ENCODE measurements around the gene DLGAP1. TPM values are rescaled to one million over a fixed set of nuclear protein-coding genes. Genes with fewer than 3 reads are reported as not detected.
"Not testable (repeated sequence)": the region's sequence is repeated elsewhere in the genome, so short reads cannot be mapped to it uniquely, and the experiment has no call there.

Gene DLGAP1
- total RNA-seq, 1 donor from 2014 or later = 7.2 TPM

DNA sequence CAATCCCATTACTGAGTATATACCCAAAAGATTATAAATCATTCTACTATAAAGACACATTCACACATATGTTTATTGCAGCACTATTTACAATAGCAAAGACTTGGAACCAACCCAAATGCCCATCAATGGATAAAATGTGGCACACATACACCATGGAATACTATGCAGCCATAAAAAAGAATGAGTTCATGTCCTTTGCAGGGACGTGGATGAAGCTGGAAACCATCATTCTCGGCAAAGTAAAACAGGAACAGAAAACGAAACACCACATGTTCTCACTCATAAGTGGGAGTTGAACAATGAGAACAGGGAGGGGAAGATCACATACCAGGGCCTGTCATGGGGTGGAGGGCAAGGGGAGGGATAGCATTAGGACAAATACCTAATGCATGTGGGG, 167.8 kb downstream of the DLGAP1 start:
- not testable (repeated sequence) for DNase-seq (ENCODE audit: low read depth)

DNA sequence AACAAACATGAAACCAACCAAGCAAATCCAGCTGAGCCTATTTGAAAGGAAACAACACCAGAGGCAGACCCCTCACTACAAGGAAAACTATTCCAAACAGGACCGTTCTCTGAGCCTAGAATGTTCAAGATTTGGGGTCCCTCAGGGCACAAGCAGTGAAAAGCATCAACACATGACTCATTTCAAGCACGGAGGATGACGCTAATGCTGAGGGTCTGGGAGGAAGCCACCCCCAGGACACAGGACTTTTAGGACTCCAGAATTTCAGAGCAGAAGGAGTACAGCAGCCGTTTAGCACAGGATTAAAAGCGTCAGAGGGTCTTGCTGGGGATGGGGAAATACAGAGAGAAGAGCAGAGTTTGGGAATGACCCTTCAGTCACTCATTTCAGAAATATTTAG, 168.9 kb downstream of the DLGAP1 start:
- DNase-seq (ENCODE audit: low read depth) = no peak

DNA sequence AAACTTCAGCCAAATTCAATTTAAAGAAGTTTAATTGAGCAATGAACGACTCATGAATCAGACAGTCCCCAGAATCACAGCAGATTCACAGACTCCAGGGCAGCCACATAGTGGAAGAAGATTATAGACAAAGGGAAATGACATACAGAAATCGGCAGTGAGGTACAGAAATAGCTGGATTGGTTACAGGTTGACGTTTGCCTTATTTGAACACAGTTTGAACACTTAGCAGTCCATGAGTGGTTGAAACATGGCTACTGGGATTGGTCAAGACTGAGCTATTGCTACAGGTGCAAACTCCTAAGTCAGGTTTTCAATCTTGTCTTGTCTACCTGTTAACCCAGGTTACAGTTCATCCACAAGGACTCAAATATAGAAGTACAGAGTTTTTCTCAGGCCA, 169.6 kb downstream of the DLGAP1 start:
- DNase-seq (ENCODE audit: low read depth) = no peak

DNA sequence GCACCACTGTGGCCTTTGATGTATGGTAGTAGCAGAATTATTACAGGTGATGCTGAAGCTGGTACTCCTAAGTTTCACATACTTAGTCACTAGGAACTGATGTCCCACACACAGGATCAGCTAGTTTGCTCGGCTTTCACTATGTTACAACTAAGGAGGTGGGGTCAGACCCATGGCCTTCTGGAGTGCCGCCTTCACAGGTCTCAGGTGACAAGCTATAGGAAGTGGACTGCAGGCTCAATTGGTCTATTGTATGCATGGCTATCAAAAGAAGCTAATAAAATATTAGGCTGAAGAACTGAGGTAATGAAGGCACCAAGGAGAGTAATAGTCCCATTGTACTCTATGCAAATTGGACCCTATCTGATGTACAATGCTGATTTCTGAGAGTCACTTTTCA, 170.6 kb downstream of the DLGAP1 start:
- no peak for DNase-seq (ENCODE audit: low read depth)

DNA sequence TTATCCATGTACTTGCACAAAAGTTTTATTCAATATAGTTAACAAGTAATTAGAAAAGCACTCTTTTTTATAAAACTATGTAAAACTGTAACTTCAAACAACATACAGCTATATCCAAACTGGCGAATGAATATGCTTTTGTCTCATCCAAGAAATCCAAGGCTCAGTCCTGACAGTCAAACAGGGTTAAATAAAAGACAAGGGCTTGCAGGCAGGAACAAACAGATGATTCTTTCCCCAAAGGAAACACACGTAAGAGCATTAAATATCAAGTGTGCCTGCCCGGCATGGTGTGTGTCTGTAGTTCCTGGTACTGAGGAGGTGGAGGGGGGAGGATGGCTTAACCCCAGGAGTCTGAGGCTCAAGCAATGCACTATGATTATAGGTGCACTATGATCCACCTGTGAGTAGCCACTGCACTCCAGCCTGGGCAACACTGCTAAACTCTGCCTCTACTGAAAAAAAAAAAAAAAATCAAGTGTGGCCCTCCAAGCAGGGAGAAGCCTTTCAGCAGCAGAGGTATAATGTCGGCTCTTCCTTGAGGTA, 171.3 kb downstream of the DLGAP1 start:
- DNase-seq (ENCODE audit: low read depth) = no peak

DNA sequence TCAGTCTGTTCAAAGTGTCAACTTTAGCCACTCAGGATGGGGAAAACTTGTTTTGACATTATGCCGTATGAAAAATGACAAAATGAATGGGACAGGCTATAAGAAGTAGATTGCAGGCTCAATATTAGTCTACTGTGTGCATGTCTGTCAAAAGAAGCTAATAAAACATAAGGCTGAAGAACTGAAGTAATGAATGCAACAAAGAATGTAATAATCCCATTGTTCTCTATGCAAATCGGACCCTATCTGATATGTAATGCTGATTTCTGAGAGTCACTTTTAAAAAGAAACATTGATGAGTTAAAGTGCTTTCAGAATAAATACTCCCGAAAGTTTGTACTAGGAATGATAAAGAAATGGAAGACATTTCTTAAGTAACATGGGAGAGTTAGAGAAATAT, 172.2 kb downstream of the DLGAP1 start:
- no peak for DNase-seq (ENCODE audit: low read depth)

DNA sequence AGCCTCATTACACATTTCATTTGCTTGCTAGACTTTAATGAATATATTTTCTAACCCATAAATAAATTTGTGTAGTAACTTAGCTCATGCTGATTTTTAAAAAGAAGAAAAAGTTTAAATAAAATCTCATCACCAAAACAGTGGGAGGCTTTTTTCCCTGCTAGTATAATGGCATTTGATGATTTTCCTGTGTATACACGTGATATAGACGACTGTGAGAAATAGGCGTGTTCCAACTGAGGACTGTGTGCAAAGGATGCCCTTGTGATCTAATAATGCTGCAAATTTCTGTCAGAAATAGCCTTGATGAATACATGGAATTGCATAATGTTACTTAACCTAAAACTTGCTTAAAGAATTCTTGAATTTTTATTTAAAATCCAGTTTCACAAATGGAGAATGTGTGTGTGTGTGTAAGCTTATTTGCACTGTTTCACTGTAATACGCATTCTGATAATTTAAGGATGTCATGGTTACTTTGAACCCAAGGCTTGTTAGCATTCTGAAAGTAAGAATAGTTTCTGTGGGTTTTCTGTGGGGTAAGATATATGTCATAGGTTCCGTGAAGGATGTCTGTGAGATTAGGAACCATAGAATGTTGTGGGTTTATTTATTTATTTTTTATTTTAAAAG, 178.0 kb downstream of the DLGAP1 start:
- DNase-seq (ENCODE audit: low read depth) = no peak

DNA sequence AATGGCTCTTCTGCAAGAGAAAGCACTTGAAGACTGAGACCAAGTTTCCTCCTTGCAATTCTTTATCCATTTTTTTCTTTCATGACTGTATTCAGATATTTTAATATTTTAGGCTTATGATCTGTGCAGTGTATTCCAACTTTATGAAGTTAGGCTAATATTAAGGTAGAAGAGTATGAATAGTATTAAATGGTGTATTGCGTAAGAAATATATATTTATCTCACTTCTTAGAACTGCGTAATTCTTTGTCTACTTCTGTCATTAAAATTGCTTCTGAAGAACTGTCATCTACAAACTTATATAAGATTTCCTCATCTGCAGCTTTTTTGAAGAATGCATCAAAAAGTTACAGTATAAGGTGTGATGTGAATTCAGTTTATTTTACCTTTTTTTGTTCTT, 183.2 kb downstream of the DLGAP1 start:
- DNase-seq (ENCODE audit: low read depth) = no peak

DNA sequence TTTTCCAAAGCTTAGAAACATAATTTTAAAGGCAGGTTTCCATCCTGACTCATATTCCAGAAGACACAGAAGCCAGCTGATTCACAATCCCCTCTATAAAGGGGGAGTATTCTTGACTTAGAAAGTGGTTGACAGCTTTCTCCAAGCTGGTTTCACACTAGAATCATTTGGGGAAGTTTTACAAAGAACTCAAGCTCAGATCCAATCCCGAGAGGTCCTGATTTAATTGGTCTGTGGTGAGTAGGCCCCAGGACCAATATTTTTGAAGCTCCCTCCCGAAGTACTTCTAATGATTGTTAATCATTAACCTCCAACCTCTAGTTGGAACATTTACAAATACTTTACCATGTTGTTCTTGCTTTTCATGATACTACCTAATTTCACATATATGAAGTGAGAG, 184.1 kb downstream of the DLGAP1 start:
- no peak for DNase-seq (ENCODE audit: low read depth)

DNA sequence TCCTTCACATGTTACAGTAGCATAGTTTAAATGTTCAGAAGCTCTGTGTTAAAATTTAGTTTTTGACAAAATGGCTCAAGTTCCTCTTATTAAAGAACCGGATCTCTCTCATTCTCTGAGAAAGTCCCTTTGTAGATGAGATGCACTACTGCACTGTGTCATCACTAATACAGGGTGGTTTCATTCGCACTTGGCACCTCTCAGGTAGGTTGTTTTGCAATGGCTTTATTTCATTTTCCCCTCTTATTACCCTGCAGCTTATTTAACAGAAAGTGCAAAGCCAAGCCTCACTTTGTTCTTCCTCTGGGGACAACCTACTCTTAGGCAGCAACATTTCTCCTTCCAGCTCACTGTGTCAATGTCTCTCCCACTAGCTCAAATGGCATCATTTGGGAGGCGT, 185.1 kb downstream of the DLGAP1 start:
- no peak for DNase-seq (ENCODE audit: low read depth)

DNA sequence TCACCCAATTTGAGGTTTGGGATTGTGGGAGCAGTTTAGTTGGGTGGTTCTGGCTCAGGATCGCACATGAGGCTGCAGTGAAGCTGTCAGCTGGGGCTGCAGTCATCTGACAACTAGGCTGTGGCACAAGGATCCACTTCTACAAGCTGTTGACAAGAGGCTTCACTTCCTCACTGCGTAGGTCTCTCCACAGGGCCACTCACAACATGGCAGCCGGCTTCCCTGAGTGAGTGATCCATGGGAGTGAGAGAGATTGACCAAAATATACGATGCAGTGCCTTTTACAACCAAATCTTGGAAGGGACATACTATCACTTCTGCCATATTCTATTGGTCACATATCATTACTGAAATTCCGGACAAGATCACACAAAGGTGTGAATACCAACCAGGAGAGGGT, 187.5 kb downstream of the DLGAP1 start:
- no peak for DNase-seq (ENCODE audit: low read depth)

DNA sequence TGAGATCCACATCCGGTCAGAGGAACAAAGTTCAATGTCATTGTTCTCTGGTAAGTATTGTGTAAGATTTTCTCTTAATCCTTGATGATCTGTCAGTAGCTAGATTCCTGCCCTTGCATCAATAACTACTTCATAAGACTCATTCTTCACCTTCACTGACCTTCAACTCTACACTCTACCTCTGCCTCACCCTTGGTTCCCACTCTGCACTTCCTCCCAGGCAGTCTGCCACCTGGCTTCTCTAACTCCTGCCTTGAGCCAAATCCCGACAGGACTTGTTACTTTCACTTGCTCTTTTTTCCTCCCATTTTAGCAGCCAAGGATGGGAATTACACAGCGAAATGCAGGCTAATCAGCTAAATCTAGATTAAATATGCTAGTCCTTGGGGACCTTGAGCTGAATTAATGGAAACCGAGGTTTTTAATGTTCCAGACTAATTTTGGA, 190.7 kb downstream of the DLGAP1 start:
- DNase-seq (ENCODE audit: low read depth) = no peak

DNA sequence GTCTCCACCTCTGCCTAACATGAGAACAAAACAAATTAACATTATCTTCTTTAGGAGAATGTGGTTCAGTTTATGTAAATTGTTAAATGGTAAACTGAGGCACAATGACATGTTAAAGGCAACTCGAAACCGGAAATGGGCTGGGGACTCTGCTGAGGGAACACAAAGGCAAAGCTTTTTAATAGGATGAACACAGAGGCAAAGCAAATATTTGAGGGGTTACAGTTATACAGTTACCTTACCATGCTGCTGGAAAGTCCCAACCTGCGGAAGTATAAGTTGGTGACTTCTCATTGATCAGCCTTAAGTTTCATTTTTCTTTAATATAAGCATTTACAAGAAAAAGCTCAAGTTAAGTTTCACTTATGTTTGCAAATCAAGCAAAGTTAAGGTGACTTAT, 195.0 kb downstream of the DLGAP1 start:
- DNase-seq (ENCODE audit: low read depth) = no peak

DNA sequence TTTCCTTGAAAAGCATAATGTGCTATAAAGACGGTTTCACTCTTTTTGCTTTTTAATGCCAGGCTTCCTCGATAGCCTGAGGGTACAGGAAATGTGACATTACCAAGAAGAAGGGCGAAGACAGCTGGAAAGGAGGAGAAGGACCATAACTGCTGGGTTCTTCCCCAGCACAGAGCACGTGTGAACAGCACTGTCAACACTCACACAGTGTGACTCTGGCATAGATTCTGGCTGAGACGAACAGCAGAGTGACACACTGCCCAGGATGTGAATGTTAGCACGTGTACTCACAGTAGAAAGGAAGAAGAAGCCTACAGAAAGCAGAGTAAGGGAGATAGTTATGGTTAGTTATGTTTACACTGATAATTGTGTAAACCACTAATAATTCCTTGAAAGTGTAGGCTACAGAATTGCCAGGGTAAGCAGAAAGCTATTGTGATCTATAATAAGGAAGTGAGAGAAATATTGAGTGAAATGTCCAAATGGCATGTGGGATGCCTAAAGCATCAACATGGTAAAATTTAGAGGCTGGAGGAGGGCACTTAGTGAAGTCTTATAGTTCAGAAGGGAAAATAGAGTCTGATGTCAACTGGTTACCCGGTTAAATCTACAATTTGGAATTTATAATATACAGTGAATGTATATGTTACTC, 198.2 kb downstream of the DLGAP1 start:
- no peak for DNase-seq (ENCODE audit: low read depth)

DNA sequence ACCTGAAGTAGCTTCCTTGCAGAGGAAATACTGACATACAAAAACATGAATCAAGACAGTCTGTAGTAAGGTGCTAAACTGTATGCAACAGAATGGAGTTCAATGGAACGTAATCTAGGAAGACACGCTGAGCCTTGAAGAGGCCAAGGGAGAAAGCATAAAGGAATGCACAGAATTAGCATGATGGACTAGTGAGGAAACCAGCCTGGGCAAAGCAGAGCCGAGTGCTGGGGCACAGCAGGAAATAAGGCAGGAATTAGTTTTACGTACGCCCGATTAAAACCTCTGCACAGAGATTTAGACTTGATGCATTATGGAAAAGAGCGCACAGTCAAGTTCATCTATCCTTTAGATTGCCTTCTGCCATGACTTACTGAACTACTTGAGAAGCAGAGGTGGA, 200.3 kb downstream of the DLGAP1 start:
- no peak for DNase-seq (ENCODE audit: low read depth)

DNA sequence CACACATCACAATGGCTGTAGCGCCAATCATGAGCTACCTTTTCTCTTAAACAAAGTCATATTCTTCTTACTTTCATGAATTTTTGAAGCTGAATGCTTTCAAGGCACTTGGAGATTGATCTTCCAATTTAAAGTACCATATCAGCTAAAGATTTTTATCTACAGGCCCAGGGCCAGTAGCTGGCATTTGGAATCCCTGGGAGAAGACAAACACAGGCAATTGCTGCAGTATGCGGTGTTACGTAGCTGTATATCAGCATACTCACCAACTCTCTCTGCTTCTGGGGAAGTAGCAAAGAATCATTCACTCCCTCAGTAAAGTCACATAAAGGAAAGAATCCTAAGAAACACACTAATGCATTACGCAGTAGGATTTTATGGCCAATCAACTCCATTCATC, 202.3 kb downstream of the DLGAP1 start:
- DNase-seq (ENCODE audit: low read depth) = no peak

DNA sequence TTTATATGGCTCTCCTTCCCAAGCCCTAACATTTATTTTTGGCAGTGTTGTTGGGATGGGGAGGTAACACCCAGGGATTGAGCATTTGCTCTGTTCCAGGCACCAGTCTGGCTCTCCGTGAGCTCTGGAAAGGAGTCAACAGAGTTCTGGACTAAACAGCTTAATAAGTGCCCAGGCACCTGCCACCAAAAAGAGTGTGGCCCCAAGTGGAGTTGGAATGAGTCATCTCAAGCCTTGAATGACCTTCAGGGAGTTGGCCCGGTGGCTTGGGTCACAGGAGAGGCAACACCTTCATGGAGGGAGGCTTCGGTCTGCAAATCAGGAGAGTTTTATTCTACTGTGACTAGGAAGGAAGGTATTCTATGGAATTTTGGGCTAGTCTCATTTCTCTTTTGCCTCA, 203.2 kb downstream of the DLGAP1 start:
- no peak for DNase-seq (ENCODE audit: low read depth)

DNA sequence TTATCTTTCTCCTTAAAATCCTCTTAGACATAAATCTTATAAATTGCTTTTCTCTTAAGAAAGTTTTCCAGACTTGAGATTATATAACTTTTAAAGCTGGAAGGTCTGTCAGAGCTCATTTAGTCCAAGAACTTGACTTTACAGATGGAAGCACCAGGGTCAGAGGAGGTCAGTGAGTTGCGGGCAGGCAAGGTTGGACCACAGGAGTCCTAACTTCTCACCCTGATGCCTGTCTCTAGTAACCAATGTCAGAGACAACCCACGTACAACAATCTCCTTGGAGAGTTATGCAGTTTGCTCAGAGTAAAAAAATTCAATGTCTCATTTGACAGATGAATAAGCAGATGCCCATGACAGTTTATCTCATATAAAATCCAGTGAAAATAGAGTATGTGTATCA, 203.9 kb downstream of the DLGAP1 start:
- DNase-seq (ENCODE audit: low read depth) = no peak

DNA sequence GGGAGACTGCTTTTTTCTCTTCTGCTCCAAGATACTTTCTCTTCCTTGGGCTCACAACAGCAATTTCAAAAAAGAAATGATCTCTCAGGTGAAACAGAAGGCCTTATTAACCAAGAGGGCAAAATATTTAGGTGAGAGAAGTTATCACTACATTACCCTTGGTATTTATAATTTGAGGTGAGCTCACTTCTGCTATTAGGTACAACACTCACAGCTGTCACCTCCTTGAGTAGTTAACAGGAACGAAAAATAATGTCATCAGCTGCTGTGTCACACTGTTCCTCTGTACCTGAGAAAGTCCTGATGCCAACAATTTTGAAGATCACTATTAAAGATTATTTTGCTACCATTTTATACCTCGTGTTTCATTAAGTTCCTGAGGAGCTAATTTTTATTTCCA, 205.0 kb downstream of the DLGAP1 start:
- no peak for DNase-seq (ENCODE audit: low read depth)

DNA sequence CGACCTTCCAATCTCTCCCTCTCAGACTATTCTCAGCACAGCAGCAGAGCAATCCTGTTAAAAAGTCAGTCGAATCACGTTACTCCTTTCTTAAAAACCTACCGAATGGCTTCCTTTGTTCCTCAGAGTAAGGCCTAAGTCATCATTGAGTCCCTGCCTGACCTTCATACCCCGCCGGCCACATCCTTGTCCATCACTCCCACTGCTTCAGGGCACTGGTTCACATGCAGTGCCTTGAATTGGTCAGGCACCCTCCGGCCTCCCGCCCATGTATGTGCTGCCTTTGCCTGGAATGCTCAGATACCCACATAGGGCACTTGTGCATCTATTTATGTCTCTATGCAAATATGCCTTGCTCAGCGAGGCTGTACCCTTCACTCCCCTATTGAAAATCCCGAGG, 206.4 kb downstream of the DLGAP1 start:
- no peak for DNase-seq (ENCODE audit: low read depth)

DNA sequence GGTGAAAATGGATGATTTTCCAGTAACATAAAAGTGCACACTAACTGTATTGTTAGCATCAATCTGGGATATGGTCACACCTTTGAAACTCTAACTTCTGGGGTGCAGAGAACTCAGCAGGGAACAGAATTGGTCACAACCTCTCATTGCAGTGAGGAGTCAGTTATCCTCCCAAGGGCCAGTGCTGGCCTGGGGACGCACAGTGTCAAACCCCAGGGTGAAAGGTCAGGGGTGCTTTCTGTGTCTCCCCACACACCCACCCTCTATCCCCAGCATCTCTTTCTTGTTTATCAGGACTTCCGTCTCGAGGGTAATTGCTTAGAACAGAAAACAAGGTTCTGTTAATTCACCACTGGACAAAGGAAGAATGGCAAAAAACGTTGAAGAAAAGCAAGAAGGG, 208.7 kb downstream of the DLGAP1 start:
- DNase-seq (ENCODE audit: low read depth) = no peak

DNA sequence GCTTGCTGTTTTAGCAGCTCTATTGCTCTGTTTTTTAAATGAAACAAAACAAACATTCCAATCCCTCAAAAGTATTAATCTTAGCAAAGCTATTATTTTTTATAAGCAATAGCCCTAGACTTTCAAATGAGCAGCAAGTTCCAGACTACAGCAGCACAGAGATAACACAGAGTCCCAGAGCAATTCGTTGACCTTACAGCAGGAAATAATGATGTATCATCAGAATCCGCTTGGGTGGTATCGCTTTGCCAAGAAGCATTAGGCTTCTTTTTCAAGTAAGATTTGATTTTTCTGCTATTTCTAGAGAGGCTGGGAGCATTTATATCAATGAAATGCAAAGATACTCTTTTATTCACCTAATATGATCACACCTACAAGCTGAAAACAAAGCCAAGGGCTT, 209.7 kb downstream of the DLGAP1 start:
- DNase-seq (ENCODE audit: low read depth) = no peak

DNA sequence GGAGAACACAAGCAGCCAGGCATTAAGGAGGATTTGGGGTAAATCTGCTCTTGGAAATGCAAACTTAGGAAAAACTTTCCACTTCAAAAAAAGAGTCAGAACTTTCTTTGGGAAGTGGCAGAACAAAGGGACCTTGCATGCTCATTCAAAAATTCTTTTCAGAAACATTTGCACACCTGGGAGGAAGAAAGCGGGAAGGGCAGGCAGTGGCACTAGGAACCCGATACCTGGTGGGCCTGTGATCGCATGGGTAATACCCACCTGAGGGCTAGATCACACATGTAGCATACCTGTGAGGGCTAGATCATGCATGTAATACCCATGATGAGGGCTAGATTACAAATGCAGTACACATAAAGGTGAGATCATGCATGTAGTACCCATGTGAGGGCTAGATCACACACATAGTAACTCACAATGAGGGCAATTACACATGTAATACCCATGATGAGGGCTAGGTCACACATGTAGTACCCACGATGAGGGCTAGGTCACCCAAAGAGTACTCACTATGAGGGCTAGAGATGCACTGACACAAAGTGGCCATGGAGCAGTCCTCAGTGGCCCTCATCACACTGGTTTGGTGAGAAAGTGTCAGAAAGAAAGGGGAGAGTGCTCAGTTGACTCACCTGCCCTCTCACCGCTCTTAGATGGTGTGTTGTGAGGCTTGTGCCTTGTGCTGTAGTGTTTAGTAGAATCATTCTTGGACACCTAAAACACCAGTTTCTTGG, 212.5 kb downstream of the DLGAP1 start:
- DNase-seq (ENCODE audit: low read depth) = no peak

All from renal cortical epithelial cell (primary cell).